ENCODE results near the gene TNK2.
"Not testable (repeated sequence)": the region's sequence is repeated elsewhere in the genome, so short reads cannot be mapped to it uniquely, and the experiment has no call there.

TNK2 gene

DNA sequence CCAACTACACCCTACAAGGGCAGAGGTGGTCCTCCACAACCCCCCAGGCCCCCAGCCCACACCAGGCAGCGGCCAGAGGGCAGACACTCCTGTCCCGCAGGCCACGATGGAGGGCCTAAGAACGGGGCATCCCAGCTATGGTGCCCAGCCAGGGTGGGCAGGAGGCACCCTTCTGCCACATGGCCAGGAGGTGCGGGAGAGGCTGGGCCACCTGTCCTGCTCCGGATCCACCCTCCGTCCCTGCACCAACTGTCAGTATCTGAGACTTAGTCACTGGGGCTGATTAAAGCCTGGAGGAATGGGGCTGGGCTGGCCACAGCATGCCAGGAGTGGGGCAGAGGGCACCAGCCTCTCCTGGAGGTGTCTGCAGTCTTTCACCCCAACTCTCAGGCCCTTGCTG is 37.9 kb downstream of the TNK2 start:
- DNase-seq (ENCODE audit: low read depth) = no peak

DNA sequence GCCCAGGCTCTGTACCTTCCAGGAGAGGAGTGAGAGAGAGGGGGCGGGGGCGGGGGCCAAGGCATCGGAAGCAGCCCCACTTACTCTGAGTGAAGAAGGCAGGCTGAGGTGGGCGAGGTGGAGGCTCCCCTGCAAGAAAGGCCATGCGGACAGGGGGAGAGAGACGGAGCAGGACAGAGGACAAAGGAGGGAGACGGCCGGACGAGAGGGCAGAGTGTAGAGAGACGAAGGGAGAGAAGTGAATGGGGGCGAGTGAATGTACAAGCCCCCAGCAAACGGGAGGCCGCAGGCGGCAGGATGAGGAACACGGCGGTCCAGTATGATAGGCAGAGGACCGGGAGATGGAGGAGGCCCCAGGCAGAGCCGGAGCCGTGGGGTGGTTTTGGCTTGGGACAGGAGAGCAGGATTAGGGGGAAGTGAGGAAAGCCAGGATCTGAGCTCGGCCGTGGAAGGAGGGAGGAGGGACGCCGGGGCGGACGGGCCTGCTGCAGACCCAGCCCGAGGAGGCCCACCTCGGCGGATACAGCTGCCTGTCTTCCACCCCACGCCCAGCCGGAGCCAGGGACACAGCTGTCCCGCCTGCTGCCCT is 38.8 kb downstream of the TNK2 start:
- no peak for DNase-seq (ENCODE audit: low read depth)

- DNase-seq (ENCODE audit: low read depth) = no peak
Observed at GRCh38 chr3:195868866-195869412, 39.4 kb downstream of the TNK2 start.

DNA sequence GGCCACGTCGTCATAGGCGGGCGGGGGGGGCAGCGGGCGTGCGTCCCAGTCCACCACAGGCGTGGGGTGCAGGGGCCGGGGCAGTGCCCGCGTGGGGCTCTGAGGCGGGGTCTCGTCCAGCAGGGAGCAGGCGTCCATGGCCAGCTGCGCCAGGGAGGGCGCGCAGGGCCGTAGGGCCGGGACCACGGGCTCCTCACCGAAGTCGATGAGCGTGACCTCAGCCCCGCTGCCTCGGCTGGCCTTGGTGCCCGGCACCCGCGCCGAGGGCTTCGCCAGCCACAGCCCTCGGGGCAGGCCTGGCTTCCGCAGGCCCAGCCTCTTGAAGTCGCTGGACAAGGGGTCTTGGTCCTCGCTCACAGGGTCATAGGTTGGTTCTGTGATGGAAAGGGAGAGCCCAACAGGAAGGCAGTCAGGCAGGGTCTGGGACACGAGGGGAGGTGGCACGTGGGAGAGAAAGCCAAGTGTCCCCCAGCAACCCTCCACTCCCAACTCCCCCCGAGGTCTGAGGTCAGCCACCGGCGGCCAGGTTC is 40.0 kb downstream of the TNK2 start:
- DNase-seq (ENCODE audit: low read depth) = no peak

GRCh38 chr3:195867631-195868335 is 40.6 kb downstream of the TNK2 start:
- DNase-seq (ENCODE audit: low read depth) = no peak

DNA sequence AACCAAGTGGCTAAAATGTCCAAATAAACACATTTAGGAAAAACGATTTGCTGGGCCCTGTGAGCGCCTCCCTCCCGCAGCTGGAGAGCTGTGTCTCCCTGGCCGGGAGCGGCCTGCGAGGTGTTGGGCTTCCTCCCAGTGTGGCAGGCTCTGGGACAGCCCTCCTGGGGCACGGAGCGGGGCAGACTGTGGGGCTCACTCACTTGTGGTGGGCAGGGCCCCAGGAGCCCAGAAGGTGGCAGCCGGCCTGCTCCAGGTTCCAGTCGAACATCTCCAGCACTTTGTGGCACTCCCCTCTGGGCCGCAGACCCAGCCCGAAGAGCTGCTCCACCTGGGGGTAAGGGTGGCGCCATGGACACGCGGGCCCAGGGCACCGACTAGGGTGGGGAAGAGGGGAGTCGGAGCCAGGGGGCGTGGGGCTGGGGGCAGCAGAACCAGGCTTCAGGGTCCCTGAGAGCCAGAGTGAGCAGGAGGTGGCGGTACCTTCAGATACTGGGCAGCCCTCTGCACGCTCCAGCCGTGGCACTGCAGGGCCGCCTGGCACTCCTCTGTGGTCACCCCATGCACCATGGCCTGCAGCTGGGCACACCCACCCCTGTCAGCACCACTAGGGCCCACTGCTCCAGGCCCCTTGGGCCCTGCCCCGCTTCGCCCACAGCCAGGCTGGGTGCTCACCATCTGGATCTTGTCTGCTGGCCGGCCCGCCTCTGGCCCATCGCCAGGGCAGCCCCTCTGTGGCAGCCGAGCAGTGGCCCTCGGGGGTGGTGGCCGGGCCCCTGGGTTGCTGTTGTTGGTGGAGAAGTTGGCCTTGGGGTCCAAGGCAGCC is 41.5 kb downstream of the TNK2 start:
- no peak for DNase-seq (ENCODE audit: low read depth)

- DNase-seq (ENCODE audit: low read depth) = no peak
Observed at GRCh38 chr3:195865752-195866151, 42.6 kb downstream of the TNK2 start.

GRCh38 chr3:195863121-195864061 is 45.0 kb downstream of the TNK2 start:
- DNase-seq (ENCODE audit: low read depth) = peak; percentile 87

DNA sequence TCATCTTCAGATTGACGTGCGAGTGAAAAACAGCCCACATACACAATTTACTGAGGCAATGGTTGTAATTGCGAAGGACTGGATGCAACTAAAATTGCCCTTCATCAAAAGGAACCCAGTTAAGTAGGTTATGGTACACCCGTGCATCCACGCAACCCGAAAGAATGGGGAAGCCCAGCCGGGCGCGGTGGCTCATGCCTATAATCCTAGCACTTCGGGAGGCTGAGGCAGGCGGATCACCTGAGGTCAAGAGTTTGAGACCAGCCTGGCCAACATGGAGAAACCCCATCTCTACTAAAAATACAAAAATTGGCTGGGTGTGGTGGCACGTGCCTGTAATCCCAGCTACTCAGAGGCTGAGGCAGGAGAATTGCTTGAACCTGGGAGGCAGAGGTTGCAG is 46.0 kb downstream of the TNK2 start:
- not testable (repeated sequence) for DNase-seq (ENCODE audit: low read depth)

- no peak for DNase-seq (ENCODE audit: low read depth)
Observed at GRCh38 chr3:195860456-195860855, 47.9 kb downstream of the TNK2 start.

DNA sequence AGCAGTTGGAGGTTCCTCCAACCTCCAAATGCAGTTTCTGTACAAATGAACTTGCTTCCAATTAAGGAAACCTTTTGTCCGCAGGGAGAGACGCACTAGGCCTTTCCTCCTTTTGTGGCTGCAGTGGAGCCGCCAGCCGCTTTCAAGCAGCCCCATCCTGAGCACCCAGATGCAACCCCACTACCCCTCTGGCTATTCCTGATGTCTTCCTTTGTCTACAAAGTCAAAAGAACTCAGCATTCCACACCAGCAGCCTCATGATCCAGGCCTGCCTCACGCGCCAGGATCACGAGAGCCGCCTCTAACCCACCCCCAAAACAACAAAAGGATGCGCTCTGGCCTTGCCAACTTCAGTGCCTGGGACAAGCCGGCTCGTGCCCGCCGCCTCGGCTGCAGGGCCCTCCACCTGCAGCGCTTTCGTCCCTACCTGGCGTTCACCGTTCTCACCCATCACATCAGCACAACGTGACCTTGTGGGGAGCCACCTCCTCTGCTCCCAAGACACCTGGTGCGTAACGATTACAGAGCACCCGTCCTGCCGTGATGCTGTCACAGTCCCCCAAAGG is 48.4 kb downstream of the TNK2 start:
- DNase-seq (ENCODE audit: low read depth) = no peak

- DNase-seq (ENCODE audit: low read depth) = peak; percentile 59
Observed at GRCh38 chr3:195859061-195859845, 49.1 kb downstream of the TNK2 start.

- no peak for DNase-seq (ENCODE audit: low read depth)
Observed at GRCh38 chr3:195856410-195857084, 51.8 kb downstream of the TNK2 start.

DNA sequence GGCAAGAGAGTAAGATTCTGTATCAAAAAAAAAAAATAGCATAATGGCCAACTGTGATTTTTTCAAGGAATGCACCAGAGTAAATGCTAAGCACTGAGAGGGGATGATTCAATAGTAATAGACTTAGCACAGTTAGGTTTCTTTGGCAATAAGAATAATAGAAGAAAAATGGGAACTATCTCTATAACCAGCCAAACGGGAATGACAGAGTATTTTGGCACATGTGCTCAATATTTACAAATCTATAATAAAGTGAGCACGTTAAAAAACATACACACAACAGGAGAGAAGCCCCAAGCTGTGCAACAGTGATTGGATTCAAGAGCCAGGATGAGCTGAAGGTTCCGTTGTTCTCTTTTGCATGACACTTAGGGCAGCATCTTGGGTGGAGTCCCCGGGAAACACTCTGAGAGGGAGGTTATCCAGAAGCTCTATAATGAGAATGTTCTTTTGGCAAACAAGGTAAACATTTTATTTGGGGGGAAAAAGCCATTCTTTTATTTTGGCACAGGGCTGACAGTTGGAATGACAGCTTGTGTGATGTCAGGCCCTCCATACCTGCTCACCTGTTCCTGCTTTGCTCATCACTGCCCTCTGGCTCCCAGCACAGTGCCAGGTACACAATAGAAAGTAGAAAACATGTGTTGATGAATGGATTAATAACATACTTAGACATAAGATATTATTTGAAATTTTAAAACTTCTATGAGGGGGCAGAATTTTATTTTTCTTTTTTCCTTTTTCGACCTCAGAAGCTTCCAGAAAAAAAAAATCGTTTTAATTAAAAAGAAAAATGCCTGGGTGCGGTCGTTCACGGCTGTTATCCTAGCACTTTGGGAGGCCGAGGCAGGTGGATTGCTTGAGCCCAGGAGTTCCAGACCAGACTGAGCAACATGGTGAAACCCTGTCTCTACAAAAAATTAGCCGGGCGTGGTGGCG is 52.6 kb downstream of the TNK2 start:
- no peak for DNase-seq (ENCODE audit: low read depth)

DNA sequence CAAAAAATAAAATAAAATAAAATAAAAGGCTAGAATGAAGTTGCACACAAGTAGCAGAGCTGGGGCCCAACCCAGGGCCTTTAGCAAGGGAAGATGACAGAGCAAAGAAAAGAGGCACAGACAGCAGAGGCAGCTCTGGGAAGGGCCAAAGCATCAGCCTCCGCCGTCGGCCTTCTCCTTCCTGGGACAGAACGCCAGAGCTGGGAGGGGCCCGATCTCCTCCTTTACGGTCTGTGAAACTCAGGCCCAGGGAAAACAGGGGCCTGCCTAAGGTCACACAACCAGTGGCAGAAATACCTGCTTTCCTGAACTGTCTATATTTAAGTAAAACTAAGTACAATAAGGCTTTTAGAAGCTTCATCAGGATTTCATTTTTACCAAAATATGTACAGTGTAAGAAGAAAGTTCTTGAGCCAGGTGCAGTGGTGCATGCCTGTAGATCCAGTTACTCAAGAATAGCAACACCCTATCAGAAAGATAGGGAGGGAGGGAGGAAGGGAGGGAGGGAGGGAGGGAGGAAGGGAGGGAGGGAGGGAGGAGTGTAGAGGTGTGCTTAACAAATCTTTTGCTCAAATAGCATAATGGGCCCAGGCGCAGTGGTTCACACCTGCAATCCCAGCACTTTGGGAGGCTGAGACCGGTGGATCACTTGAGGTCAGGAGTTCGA is 53.6 kb downstream of the TNK2 start:
- no peak for DNase-seq (ENCODE audit: low read depth)

DNA sequence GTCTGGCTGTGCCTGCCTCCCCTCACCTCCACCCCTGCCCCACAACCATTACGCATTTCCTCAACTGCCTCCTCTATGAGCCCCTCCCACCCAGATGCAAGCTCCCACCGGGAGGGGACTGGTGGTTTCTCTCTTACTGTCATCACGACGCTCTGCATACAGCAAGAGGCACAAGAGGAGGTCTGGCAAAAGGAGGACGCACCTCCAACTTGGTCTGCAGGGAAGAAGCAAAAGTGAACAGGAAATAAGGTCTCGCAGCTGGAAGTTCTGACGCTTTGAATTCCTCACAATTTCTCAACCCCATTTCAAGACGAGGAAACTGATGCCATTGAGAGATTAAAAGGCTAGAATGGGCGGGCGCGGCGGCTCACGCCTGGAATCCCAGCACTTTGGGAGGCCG is 54.4 kb downstream of the TNK2 start:
- DNase-seq (ENCODE audit: low read depth) = no peak

- no peak for DNase-seq (ENCODE audit: low read depth)
Observed at GRCh38 chr3:195853036-195853435, 55.3 kb downstream of the TNK2 start.

Measured in fibroblast of gingiva (primary cell).